NCI-H69 (cell line): ENCODE results near the gene DOCK8.
A peak's percentile ranks its signal among the peaks of the same experiment; 100 is the strongest.

Experiments
- DNase-seq: peaks from one replicate; lab custom pipeline; 2025; lab: John Stamatoyannopoulos, UW

DOCK8 gene

GRCh38 chr9:268616-269015 lies 54.0 kb downstream of the DOCK8 start:
- DNase-seq = no peak

GRCh38 chr9:269081-269711 lies 54.5 kb downstream of the DOCK8 start:
- no peak for DNase-seq

GRCh38 chr9:270657-271237 lies 56.1 kb downstream of the DOCK8 start:
- no peak for DNase-seq

GRCh38 chr9:272251-273213 lies 57.9 kb downstream of the DOCK8 start:
- no peak for DNase-seq

- DNase-seq = no peak
These were observed 59.7 kb downstream of the DOCK8 start for GRCh38 chr9:274406-274805.

GRCh38 chr9:277601-278295 lies 63.1 kb downstream of the DOCK8 start:
- no peak for DNase-seq

- DNase-seq = no peak
These were observed 64.0 kb downstream of the DOCK8 start for GRCh38 chr9:278651-279050.

GRCh38 chr9:279674-280073 lies 65.0 kb downstream of the DOCK8 start:
- DNase-seq = no peak

GRCh38 chr9:281741-282645 lies 67.3 kb downstream of the DOCK8 start:
- peak; percentile 1 for DNase-seq

- no peak for DNase-seq
These were observed 71.5 kb downstream of the DOCK8 start for GRCh38 chr9:286071-286740.

- no peak for DNase-seq
These were observed 74.5 kb downstream of the DOCK8 start for GRCh38 chr9:289121-289520.

- no peak for DNase-seq
These were observed 78.2 kb downstream of the DOCK8 start for GRCh38 chr9:292915-293314.

- no peak for DNase-seq
These were observed 80.9 kb downstream of the DOCK8 start for GRCh38 chr9:295576-295975.

GRCh38 chr9:296411-296810 lies 81.7 kb downstream of the DOCK8 start:
- no peak for DNase-seq

- DNase-seq = no peak
These were observed 82.7 kb downstream of the DOCK8 start for GRCh38 chr9:297104-297972.

GRCh38 chr9:303502-303901 lies 88.8 kb downstream of the DOCK8 start:
- DNase-seq = no peak

GRCh38 chr9:304106-304505 lies 89.4 kb downstream of the DOCK8 start:
- DNase-seq = peak; percentile 3

- peak; percentile 3 for DNase-seq
These were observed 90.0 kb downstream of the DOCK8 start for GRCh38 chr9:304519-305185.

- peak; percentile 33 for DNase-seq
These were observed 92.2 kb downstream of the DOCK8 start for GRCh38 chr9:306907-307306.
